Measurements from ENCODE around the gene GTF2IRD2.
"Not testable (repeated sequence)": the region's sequence is repeated elsewhere in the genome, so short reads cannot be mapped to it uniquely, and the experiment has no call there.

The GTF2IRD2 gene

GRCh38 chr7:74850833-74851721, at the start of gene GTF2IRD2:
GTF2IRD2 (minus strand) TSS chr7:74851605; CDS start chr7:74836378, 15,227 bp downstream.
- ATAC-seq, result peak; percentile 98
- peak; percentile 62 for DNase-seq

GRCh38 chr7:74890158-74891123, 39.0 kb upstream of the GTF2IRD2 start:
- peak; percentile 88 for ATAC-seq

GRCh38 chr7:74889518-74890129, 38.2 kb upstream of the GTF2IRD2 start:
- ATAC-seq, result peak; percentile 12
- not testable (repeated sequence) for DNase-seq

More at GRCh38 chr7:74890158-74891123, 39.0 kb upstream of the GTF2IRD2 start:
- DNase-seq, result peak; percentile 82

- ATAC-seq, DNase-seq: not testable (repeated sequence)
These were observed 33.9 kb upstream of the GTF2IRD2 start for GRCh38 chr7:74885295-74885694.

GRCh38 chr7:74882110-74882509, 30.7 kb upstream of the GTF2IRD2 start:
- not testable (repeated sequence) for DNase-seq, ATAC-seq

- not testable (repeated sequence) for DNase-seq
- peak; percentile 40 for ATAC-seq
These were observed 23.5 kb upstream of the GTF2IRD2 start for GRCh38 chr7:74874748-74875512.

GRCh38 chr7:74874104-74874747, 22.8 kb upstream of the GTF2IRD2 start:
- not testable (repeated sequence) for DNase-seq, ATAC-seq

- not testable (repeated sequence) for DNase-seq, ATAC-seq
These were observed 21.1 kb upstream of the GTF2IRD2 start for GRCh38 chr7:74872542-74872941.

GRCh38 chr7:74865777-74866176, 14.4 kb upstream of the GTF2IRD2 start:
- DNase-seq, ATAC-seq: not testable (repeated sequence)

GRCh38 chr7:74849853-74850252, 1.6 kb downstream of the GTF2IRD2 start:
- DNase-seq, ATAC-seq: not testable (repeated sequence)

GRCh38 chr7:74830411-74830810, 21.0 kb downstream of the GTF2IRD2 start:
- DNase-seq, ATAC-seq: not testable (repeated sequence)

- not testable (repeated sequence) for ATAC-seq, DNase-seq
These were observed 21.4 kb downstream of the GTF2IRD2 start for GRCh38 chr7:74829959-74830358.

- DNase-seq, ATAC-seq: not testable (repeated sequence)
These were observed 30.1 kb downstream of the GTF2IRD2 start for GRCh38 chr7:74821259-74821658.

GRCh38 chr7:74820146-74820805, 31.1 kb downstream of the GTF2IRD2 start:
- ATAC-seq, result peak; percentile 90

GRCh38 chr7:74815882-74816281, 35.5 kb downstream of the GTF2IRD2 start:
- ATAC-seq, DNase-seq: not testable (repeated sequence)

More at GRCh38 chr7:74820146-74820805, 31.1 kb downstream of the GTF2IRD2 start:
- DNase-seq, result not testable (repeated sequence)

GRCh38 chr7:74798644-74799043, 52.8 kb downstream of the GTF2IRD2 start:
- not testable (repeated sequence) for DNase-seq
- ATAC-seq, result peak; percentile 62

GRCh38 chr7:74797848-74798622, 53.4 kb downstream of the GTF2IRD2 start:
- ATAC-seq, result peak; percentile 21
- not testable (repeated sequence) for DNase-seq

GRCh38 chr7:74789200-74789736, 62.1 kb downstream of the GTF2IRD2 start:
- not testable (repeated sequence) for ATAC-seq, DNase-seq

All from stimulated activated naive CD8-positive, alpha-beta T cell treated with anti-CD3 and anti-CD28 coated beads, Interleukin-15, Interleukin-2, amounts not matched to agents 100 U/mL and 50 U/mL, for 24 hours (primary cell).